Measurements from ENCODE around the gene SUSD3. TPM values are rescaled to one million over a fixed set of nuclear protein-coding genes. Genes with fewer than 3 reads are reported as not detected.

The SUSD3 gene
- polyA plus RNA-seq, 3 donors = 10.5 to 24.6 (median 15.7) TPM

- H3K36me3 ChIP-seq (replicated peaks in 1 of 2; ENCODE audit: control insufficient read depth in 1 of 2, insufficient read depth in 2 of 2, low read length in 2 of 2) = peaks cover 14% of the 10 kb centered on the region in 2 donors
- intact Hi-C loops (cut with micrococcal nuclease) = loop anchor here in 1 of 2 donors (10.0 kb wide), 1 partner anchor 1050 kb away; no protein-coding TSS in a partner anchor
- no peaks in the 10 kb centered on the region for H4K20me1 ChIP-seq (ENCODE audit: insufficient read depth, low read length)
- peak overlapping the region in 1 of 3 experiments; percentile 30 for H3K4me3 ChIP-seq (replicated peaks in 1 of 3; ENCODE audit: low read depth in 2 of 3, low read length in 3 of 3)
- no peaks in the 10 kb centered on the region for H3K27me3 ChIP-seq (ENCODE audit: control insufficient read depth in 2 of 2, insufficient read depth in 2 of 2, low read length in 2 of 2)
- peak overlapping the region; percentile 78 for H3K9ac ChIP-seq (ENCODE audit: insufficient read depth, low read length, poor library complexity, severe bottlenecking)
- no peak for TF ChIP-seq CTCF (IDR thresholded peaks at IDR 0.05)
- Mint-ChIP-seq H3K4me1 (peaks cover 89% of the 10 kb centered on the region), H3K36me3 (peaks cover 62% of the 10 kb centered on the region in 2 donors), H3K9me3 (peaks cover 0 to 3% (median 0%) of the 10 kb centered on the region in 7 donors), H3K4me3 (peak overlapping the region; percentile 7 to 20), H3K27ac (peak overlapping the region; percentile 97 to 100 (median 99)), H3K27me3 (ENCODE audit: low read depth in 3 of 3) (peaks cover 0 to 2% (median 0%) of the 10 kb centered on the region in 3 donors)
- H3K27ac ChIP-seq (ENCODE audit: low read depth in 1 of 2, low read length in 2 of 2) = peak overlapping the region; percentile 98 to 100
- H3K4me1 ChIP-seq (ENCODE audit: control insufficient read depth in 1 of 2, insufficient read depth in 2 of 2, low read length in 2 of 2) = peaks cover 91 to 99% of the 10 kb centered on the region in 2 donors
- DNase-seq = no peak
- H3K9me3 ChIP-seq (replicated peaks in 1 of 2; ENCODE audit: control insufficient read depth in 1 of 2, insufficient read depth in 1 of 2, low read length in 2 of 2) = no peaks in the 10 kb centered on the region
- WGBS (ENCODE audit: insufficient coverage) = 66% methylated on average over 5 of the region's 5 CpGs
- no peak overlapping the region for H2AFZ ChIP-seq (ENCODE audit: insufficient read depth, low read depth, low read length, poor library complexity, severe bottlenecking)
- H3K79me2 ChIP-seq (ENCODE audit: insufficient read depth, low read length) = peaks cover 53% of the 10 kb centered on the region
- H3K4me2 ChIP-seq (replicated peaks; ENCODE audit: extremely low read depth, low read length, poor library complexity, severe bottlenecking) = peak overlapping the region; percentile 30
Measured at GRCh38 chr9:93114984-93115335, 56.5 kb downstream of the SUSD3 start.

DNA sequence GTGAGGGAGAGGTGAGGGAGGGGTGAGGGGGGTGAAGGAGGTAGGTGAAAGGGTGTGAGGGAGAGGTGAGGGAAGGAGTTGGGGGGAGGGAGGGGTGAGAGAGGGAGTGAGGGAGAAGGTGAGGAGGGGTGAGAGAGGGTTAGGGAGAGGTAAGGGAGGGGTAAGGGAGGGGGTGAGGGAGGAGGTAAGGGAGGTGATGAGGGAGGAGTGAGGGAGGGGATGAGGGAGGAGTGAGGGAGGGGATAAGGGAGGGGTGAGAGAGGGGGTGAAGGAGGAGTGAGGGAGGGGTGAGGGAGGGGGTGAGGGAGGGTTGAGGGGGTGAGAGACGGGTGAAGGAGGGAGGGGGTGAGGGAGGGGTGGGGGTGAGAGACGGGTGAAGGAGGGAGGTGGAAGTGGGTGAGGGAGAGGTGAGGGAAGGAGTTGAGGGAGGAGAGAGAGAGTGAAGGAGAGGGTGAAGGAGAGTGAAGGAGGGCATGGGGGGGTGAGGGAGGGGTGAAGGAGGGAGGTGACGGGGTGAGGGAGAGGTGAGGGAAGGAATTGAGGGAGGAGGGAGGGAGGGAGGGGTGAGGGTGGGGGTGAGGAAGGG is 57.1 kb downstream of the SUSD3 start:
- no peak overlapping the region for H3K4me2 ChIP-seq (replicated peaks; ENCODE audit: extremely low read depth, low read length, poor library complexity, severe bottlenecking)
- intact Hi-C loops (cut with micrococcal nuclease) = loop anchor here in 1 of 2 donors (2.0 to 10.0 kb wide), 2 partner anchors 19 to 1049 kb away; partner anchors contain the start of gene CARD19
- 0% methylated on average over 2 of the region's 3 CpGs for WGBS (ENCODE audit: insufficient coverage)

More for the DNA sequence above, 57.1 kb downstream of the SUSD3 start:
- Mint-ChIP-seq H3K27ac (peak overlapping the region in 4 of 7 donors; percentile 99 to 100 (median 100)), H3K27me3 (ENCODE audit: low read depth in 3 of 3) (peaks cover 0 to 2% (median 0%) of the 10 kb centered on the region in 3 donors), H3K9me3 (peaks cover 0 to 3% (median 0%) of the 10 kb centered on the region in 7 donors), H3K4me1 (peaks cover 89% of the 10 kb centered on the region), H3K36me3 (peaks cover 59 to 61% of the 10 kb centered on the region in 2 donors), H3K4me3 (no peak overlapping the region)
- no peaks in the 10 kb centered on the region for H3K9me3 ChIP-seq (replicated peaks in 1 of 2; ENCODE audit: control insufficient read depth in 1 of 2, insufficient read depth in 1 of 2, low read length in 2 of 2)
- no peak overlapping the region for H3K4me3 ChIP-seq (replicated peaks in 1 of 3; ENCODE audit: low read depth in 2 of 3, low read length in 3 of 3)
- no peak for DNase-seq
- peak overlapping the region; percentile 78 for H3K9ac ChIP-seq (ENCODE audit: insufficient read depth, low read length, poor library complexity, severe bottlenecking)
- H3K27me3 ChIP-seq (ENCODE audit: control insufficient read depth in 2 of 2, insufficient read depth in 2 of 2, low read length in 2 of 2) = no peaks in the 10 kb centered on the region
- peak overlapping the region; percentile 97 to 98 for H3K27ac ChIP-seq (ENCODE audit: low read depth in 1 of 2, low read length in 2 of 2)
- peaks cover 90 to 99% of the 10 kb centered on the region in 2 donors for H3K4me1 ChIP-seq (ENCODE audit: control insufficient read depth in 1 of 2, insufficient read depth in 2 of 2, low read length in 2 of 2)
- TF ChIP-seq CTCF (IDR thresholded peaks at IDR 0.05) = no peak
- peaks cover 46% of the 10 kb centered on the region for H3K79me2 ChIP-seq (ENCODE audit: insufficient read depth, low read length)
- H3K36me3 ChIP-seq (replicated peaks in 1 of 2; ENCODE audit: control insufficient read depth in 1 of 2, insufficient read depth in 2 of 2, low read length in 2 of 2) = peaks cover 9 to 10% of the 10 kb centered on the region in 2 donors
- H2AFZ ChIP-seq (ENCODE audit: insufficient read depth, low read depth, low read length, poor library complexity, severe bottlenecking) = no peak overlapping the region
- H4K20me1 ChIP-seq (ENCODE audit: insufficient read depth, low read length) = no peaks in the 10 kb centered on the region
